Ishikawa (cell line): Measurements from ENCODE around the gene GPC1.

Experiments used
- CEBPB ChIP-seq: IDR thresholded peaks from 2 replicates; pipeline ENCODE4 v1.6.1; 2012
- CREB1 ChIP-seq: IDR thresholded peaks from 2 replicates; pipeline ENCODE4 v1.6.1; 2012; ENCODE audit warnings: low read depth
- EGR1 ChIP-seq: IDR thresholded peaks from 2 replicates; pipeline ENCODE4 v1.6.1; 2012
- EP300 ChIP-seq: IDR thresholded peaks from 2 replicates; pipeline ENCODE4 v1.6.1; 2012; ENCODE audit warnings: borderline replicate concordance
- FOXM1 ChIP-seq: IDR thresholded peaks from 2 replicates; pipeline ENCODE4 v1.6.1; 2012; ENCODE audit warnings: low read depth, borderline replicate concordance
- MAX ChIP-seq: IDR thresholded peaks from 2 replicates; pipeline ENCODE4 v1.6.1; 2012
- NFIC ChIP-seq: IDR thresholded peaks from 2 replicates; pipeline ENCODE4 v1.6.1; 2012
- RAD21 ChIP-seq: IDR thresholded peaks from 2 replicates; pipeline ENCODE4 v1.6.1; 2012; ENCODE audit warnings: low read depth
- REST ChIP-seq: IDR thresholded peaks from 2 replicates; pipeline ENCODE4 v1.6.1; 2012; ENCODE audit warnings: low read depth, mild to moderate bottlenecking
- TAF1 ChIP-seq: IDR thresholded peaks from 2 replicates; pipeline ENCODE4 v1.6.1; 2012; ENCODE audit warnings: low read depth, mild to moderate bottlenecking
- TCF12 ChIP-seq: IDR thresholded peaks from 2 replicates; pipeline ENCODE4 v1.6.1; 2012; ENCODE audit warnings: low read depth
- TEAD4 ChIP-seq: IDR thresholded peaks from 2 replicates; pipeline ENCODE4 v1.6.1; 2012
- USF1 ChIP-seq: IDR thresholded peaks from 2 replicates; pipeline ENCODE4 v1.6.1; 2012
- YY1 ChIP-seq: IDR thresholded peaks from 2 replicates; pipeline ENCODE4 v1.6.1; 2012; ENCODE audit warnings: low read depth
- ZBTB7A ChIP-seq: IDR thresholded peaks from 2 replicates; pipeline ENCODE4 v1.6.1; 2012; ENCODE audit warnings: low read depth

Gene GPC1

GRCh38 chr2:240459401-240460252 is 24.2 kb downstream of the GPC1 start:
- TF ChIP-seq EP300: no peak

GRCh38 chr2:240460253-240460711 is 24.8 kb downstream of the GPC1 start:
- TF ChIP-seq USF1: no peak
- TF ChIP-seq EP300: no peak
- TF ChIP-seq TAF1: no peak
- no peak for TF ChIP-seq EGR1
- TF ChIP-seq REST: no peak
- TF ChIP-seq YY1: no peak
- no peak for TF ChIP-seq ZBTB7A

- TF ChIP-seq CREB1: no peak
- TF ChIP-seq REST: no peak
- TF ChIP-seq CEBPB: no peak
- TF ChIP-seq TEAD4: no peak
- TF ChIP-seq NFIC: no peak
- no peak for TF ChIP-seq MAX
- no peak for TF ChIP-seq TCF12
- TF ChIP-seq RAD21: no peak
- TF ChIP-seq USF1: no peak
- TF ChIP-seq TAF1: no peak
- no peak for TF ChIP-seq ZBTB7A
- no peak for TF ChIP-seq FOXM1
These were observed 25.4 kb downstream of the GPC1 start for GRCh38 chr2:240460781-240461431.

- TF ChIP-seq EP300 (no peak), CREB1 (no peak), EGR1 (no peak), NFIC (no peak), FOXM1 (no peak), YY1 (no peak)
These were observed 26.1 kb downstream of the GPC1 start for GRCh38 chr2:240461471-240462072.

GRCh38 chr2:240462073-240462706 is 26.7 kb downstream of the GPC1 start:
- no peak for TF ChIP-seq YY1
- TF ChIP-seq CREB1: no peak
- no peak for TF ChIP-seq EP300
- no peak for TF ChIP-seq NFIC
- TF ChIP-seq FOXM1: no peak
- TF ChIP-seq TAF1: no peak
- no peak for TF ChIP-seq REST
- TF ChIP-seq TEAD4: no peak
- no peak for TF ChIP-seq RAD21
- TF ChIP-seq ZBTB7A: no peak
- no peak for TF ChIP-seq CEBPB
- TF ChIP-seq TCF12: no peak
- no peak for TF ChIP-seq EGR1
- TF ChIP-seq USF1: no peak
- no peak for TF ChIP-seq MAX
